IMR-90 (cell line): ENCODE measurements around the gene OR5AP2. TPM values are rescaled to one million over a fixed set of nuclear protein-coding genes. Genes with fewer than 3 reads are reported as not detected.
A peak's percentile ranks its signal among the peaks of the same experiment; 100 is the strongest.
"Not testable (repeated sequence)": the region's sequence is repeated elsewhere in the genome, so short reads cannot be mapped to it uniquely, and the experiment has no call there.

Experiments used
- ATAC-seq: fragments of 200-7000 bp; cut with Tn5 transposase; 2 replicates; pipeline ENCODE4 v1.9.1; 2020; ENCODE audit warnings: low read depth, mild to moderate bottlenecking, moderate library complexity
- BruUV-seq: library from RNA; stranded (reverse); fragments of 400-500 nt; replicated peaks from 2 replicates; lab custom pipeline; 2021; lab: Mats Ljungman, UMichigan
- CTCF ChIA-PET: fragments of 300-600 bp; formaldehyde crosslinking; extraction: SDS; loops from one replicate; lab custom pipeline; 2021; ENCODE audit warnings: antibody characterized with exemption; lab: Yijun Ruan, JAX
- POLR2A ChIA-PET: fragments of 300-600 bp; sonication (Branson Sonifier 250); formaldehyde crosslinking; loops from one replicate; lab custom pipeline; 2022; ENCODE audit warnings: antibody characterized with exemption; ENCODE audit not compliant: unreplicated experiment; lab: Charles Lee
- DNase-seq: peaks from one replicate; pipeline ENCODE4 v3.0.0; 2013
- H2AFZ ChIP-seq: replicated peaks from 2 replicates; pipeline ENCODE3; 2013; ENCODE audit warnings: low read length, mild to moderate bottlenecking; ENCODE audit not compliant: poor library complexity
- H2AK5ac ChIP-seq: 2 replicates; pipeline ENCODE4 v1.6.1; 2013; ENCODE audit warnings: low read depth, low read length, inconsistent platforms
- H2AK9ac ChIP-seq: replicated peaks from 2 replicates; pipeline ENCODE3; 2013; ENCODE audit warnings: mild to moderate bottlenecking, low read depth, low read length, moderate library complexity; ENCODE audit not compliant: poor library complexity
- H2BK120ac ChIP-seq: 2 replicates; pipeline ENCODE4 v1.6.1; 2013; ENCODE audit warnings: low read depth, low read length, inconsistent platforms
- H2BK15ac ChIP-seq: 3 replicates; pipeline ENCODE4 v1.6.1; 2013; ENCODE audit warnings: low read depth, low read length, inconsistent platforms
- H2BK20ac ChIP-seq: 2 replicates; pipeline ENCODE4 v1.6.1; 2013; ENCODE audit warnings: low read depth, mild to moderate bottlenecking, inconsistent platforms, low read length, moderate library complexity
- H2BK5ac ChIP-seq: 2 replicates; pipeline ENCODE4 v1.6.1; 2013; ENCODE audit warnings: mild to moderate bottlenecking, low read depth, low read length, inconsistent platforms; ENCODE audit not compliant: poor library complexity, severe bottlenecking
- H3K14ac ChIP-seq: replicated peaks from 2 replicates; pipeline ENCODE4 v1.6.1; 2013; ENCODE audit warnings: low read depth, low read length, inconsistent platforms
- H3K18ac ChIP-seq: 2 replicates; pipeline ENCODE4 v1.6.1; 2013; ENCODE audit warnings: low read depth, low read length, control low read depth
- H3K23ac ChIP-seq: 2 replicates; pipeline ENCODE4 v1.6.1; 2013; ENCODE audit warnings: low read depth, low read length, inconsistent platforms
- H3K27ac ChIP-seq: 2 replicates; pipeline ENCODE4 v1.5.1; 2013; ENCODE audit warnings: mild to moderate bottlenecking, control low read depth, low read length; ENCODE audit not compliant: insufficient read depth
- H3K27me3 ChIP-seq: 2 replicates; pipeline ENCODE4 v1.6.1; 2013; ENCODE audit warnings: low read length; ENCODE audit not compliant: control insufficient read depth, insufficient read depth
- H3K36me3 ChIP-seq: 2 replicates; pipeline ENCODE4 v1.6.1; 2013; ENCODE audit warnings: low read length, mixed read lengths; ENCODE audit not compliant: control insufficient read depth, insufficient read depth
- H3K4ac ChIP-seq: 2 replicates; pipeline ENCODE4 v1.6.1; 2013; ENCODE audit warnings: low read depth, low read length, inconsistent platforms
- H3K4me1 ChIP-seq: 2 replicates; pipeline ENCODE4 v1.6.1; 2013; ENCODE audit warnings: low read length, mixed read lengths; ENCODE audit not compliant: control insufficient read depth, insufficient read depth
- H3K4me2 ChIP-seq: 2 replicates; pipeline ENCODE4 v1.6.1; 2013; ENCODE audit warnings: low read depth, mild to moderate bottlenecking, control low read depth, low read length, moderate library complexity
- H3K4me3 ChIP-seq: 2 replicates; pipeline ENCODE4 v1.5.1; 2013; ENCODE audit warnings: low read depth, mild to moderate bottlenecking, control low read depth, low read length, moderate library complexity; ENCODE audit not compliant: insufficient read depth
- H3K56ac ChIP-seq: 2 replicates; pipeline ENCODE4 v1.6.1; 2013; ENCODE audit warnings: low read length, inconsistent platforms; ENCODE audit not compliant: insufficient read depth; ENCODE audit errors: extremely low read depth
- H3K79me1 ChIP-seq, 2 experiments: 2 replicates each; pipeline ENCODE4 v1.6.1; 2013; ENCODE audit warnings: low read length in 2 of 2, inconsistent platforms in 1 of 2, low read depth in 1 of 2
- H3K9ac ChIP-seq: 2 replicates; pipeline ENCODE4 v1.6.1; 2013; ENCODE audit warnings: low read depth, low read length, control low read depth
- H3K9me1 ChIP-seq: 2 replicates; pipeline ENCODE4 v1.6.1; 2013; ENCODE audit warnings: low read length, inconsistent platforms; ENCODE audit not compliant: insufficient read depth
- H3K9me3 ChIP-seq: 2 replicates; pipeline ENCODE4 v1.6.1; 2013; ENCODE audit warnings: low read length; ENCODE audit not compliant: control insufficient read depth, insufficient read depth
- H4K20me1 ChIP-seq: 2 replicates; pipeline ENCODE4 v1.6.1; 2013; ENCODE audit warnings: low read length, inconsistent platforms; ENCODE audit not compliant: insufficient read depth
- H4K5ac ChIP-seq: 2 replicates; pipeline ENCODE4 v1.6.1; 2013; ENCODE audit warnings: mild to moderate bottlenecking, low read depth, low read length, control low read depth
- H4K8ac ChIP-seq, 2 experiments: 2 replicates each; pipeline ENCODE4 v1.6.1; 2013; ENCODE audit warnings: low read depth in 2 of 2, low read length in 2 of 2, control low read depth in 1 of 2, inconsistent platforms in 1 of 2
- H4K91ac ChIP-seq: 2 replicates; pipeline ENCODE4 v1.6.1; 2013; ENCODE audit warnings: low read depth, low read length, inconsistent platforms; ENCODE audit not compliant: insufficient read depth
- BHLHE40 ChIP-seq: fragments of 150-350 bp; IDR thresholded peaks from 2 replicates; pipeline ENCODE4 v1.6.1; 2016; ENCODE audit warnings: mild to moderate bottlenecking, low read depth, low read length
- FOS ChIP-seq: fragments of 150-350 bp; IDR thresholded peaks from 2 replicates; pipeline ENCODE4 v1.6.1; 2016; ENCODE audit warnings: low read depth, low read length
- NFE2L2 ChIP-seq: fragments of 150-350 bp; IDR thresholded peaks from 2 replicates; pipeline ENCODE4 v1.6.1; 2016; ENCODE audit warnings: low read depth, mild to moderate bottlenecking, low read length
- WGBS, 2 experiments: methylation state at CpG; one replicate each; pipeline versions ENCODE4 v1.1.5 to v1.1.7; 2013; ENCODE audit warnings: missing lambda C conversion rate in 2 of 2; ENCODE audit not compliant: insufficient read length in 1 of 2; ENCODE audit errors: extremely low coverage in 2 of 2; 5-methylcytosine and 5-hydroxymethylcytosine counted together
- dilution Hi-C: fragments of 300-500 bp; cut with HindIII; formaldehyde crosslinking; loops from one replicate; pipeline ENCODE4 v1.14.3; 2018; ENCODE audit warnings: low sequenced_read_pairs; ENCODE audit not compliant: unreplicated experiment
- in situ Hi-C: fragments of 300-500 bp; cut with MboI; formaldehyde crosslinking; loops from 3 replicates; pipeline ENCODE4 v1.14.3; 2019; ENCODE audit warnings: low sequenced_read_pairs, inconsistent platforms, mixed read lengths
- intact Hi-C: fragments of 100-400 bp; cut with micrococcal nuclease; formaldehyde crosslinking; loops from 2 replicates; pipeline ENCODE4 v1.10.0; 2022
- polyA plus RNA-seq, 3 experiments: library from polyadenylated mRNA; depleted of rRNA; stranded (reverse); fragments of >200 nt; gene quantifications; 2 replicates each; pipeline ENCODE4 v1.2.3, GENCODE V29; 2012; ENCODE audit warnings: low replicate concordance in 1 of 3
- total RNA-seq: library from RNA; depleted of rRNA; stranded (reverse); fragments of >200 nt; gene quantifications from 2 replicates; pipeline ENCODE4 v1.2.3, GENCODE V29; 2012

OR5AP2 gene
- total and polyA plus RNA-seq, 2 of the 4 experiments (the other 2 are of a cell fraction), result not detected

DNA sequence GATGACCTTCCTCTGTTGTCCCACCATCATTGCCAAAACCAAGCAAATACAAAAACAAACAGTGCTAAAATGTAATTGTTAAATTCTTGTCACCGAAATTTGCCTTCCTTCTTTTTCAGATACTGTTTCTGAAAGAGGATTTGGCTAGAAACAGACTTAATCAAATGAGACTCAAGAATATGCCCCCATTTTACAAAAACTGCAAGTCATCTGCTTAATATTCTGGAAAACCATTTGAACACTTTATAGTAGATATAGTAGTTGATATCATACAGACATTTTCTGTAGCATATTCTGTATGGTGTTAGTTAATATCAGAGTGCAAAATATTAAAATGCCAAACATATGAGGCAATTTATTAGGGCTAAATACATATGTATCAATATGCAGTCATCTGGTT is 31.1 kb downstream of the OR5AP2 start:
- Histone ChIP-seq H2BK15ac (no peak overlapping the region), H3K27me3 (no peaks in the 10 kb centered on the region), H3K9ac (no peak overlapping the region), H2BK5ac (no peak overlapping the region), H3K18ac (no peak overlapping the region), H4K91ac (no peak overlapping the region), H3K23ac (no peak overlapping the region), H2AK9ac (no peak overlapping the region), H2BK20ac (no peak overlapping the region), H4K8ac (no peak overlapping the region), H3K4me3 (no peak overlapping the region), H3K79me1 (no peaks in the 10 kb centered on the region), H4K5ac (no peak overlapping the region), H3K9me1 (no peaks in the 10 kb centered on the region), H2AFZ (no peak overlapping the region), H3K27ac (no peak overlapping the region), H2BK120ac (no peak overlapping the region), H3K4ac (no peak overlapping the region), H4K20me1 (no peaks in the 10 kb centered on the region), H3K4me2 (no peak overlapping the region), H2AK5ac (no peak overlapping the region), H3K9me3 (peaks cover 3% of the 10 kb centered on the region; the same call in 1 of the 2 replicates), H3K36me3 (no peaks in the 10 kb centered on the region), H3K56ac (no peak overlapping the region), H3K4me1 (no peaks in the 10 kb centered on the region), H3K14ac (no peak overlapping the region)
- no CpG with 5 or more reads among the region's 1 CpG for WGBS, 2 experiments
- ATAC-seq, result no peak
- intact Hi-C loops, result no loop called here
- TF ChIP-seq FOS (no peak), NFE2L2 (peak; percentile 21; the same call in 1 of the 2 replicates), BHLHE40 (no peak)
- CTCF ChIA-PET, result no interaction called here
- dilution Hi-C loops, result no loop called here
- POLR2A ChIA-PET, result no interaction called here
- BruUV-seq, result no TSS peak
- in situ Hi-C loops, result no loop called here
- no peak for DNase-seq

DNA sequence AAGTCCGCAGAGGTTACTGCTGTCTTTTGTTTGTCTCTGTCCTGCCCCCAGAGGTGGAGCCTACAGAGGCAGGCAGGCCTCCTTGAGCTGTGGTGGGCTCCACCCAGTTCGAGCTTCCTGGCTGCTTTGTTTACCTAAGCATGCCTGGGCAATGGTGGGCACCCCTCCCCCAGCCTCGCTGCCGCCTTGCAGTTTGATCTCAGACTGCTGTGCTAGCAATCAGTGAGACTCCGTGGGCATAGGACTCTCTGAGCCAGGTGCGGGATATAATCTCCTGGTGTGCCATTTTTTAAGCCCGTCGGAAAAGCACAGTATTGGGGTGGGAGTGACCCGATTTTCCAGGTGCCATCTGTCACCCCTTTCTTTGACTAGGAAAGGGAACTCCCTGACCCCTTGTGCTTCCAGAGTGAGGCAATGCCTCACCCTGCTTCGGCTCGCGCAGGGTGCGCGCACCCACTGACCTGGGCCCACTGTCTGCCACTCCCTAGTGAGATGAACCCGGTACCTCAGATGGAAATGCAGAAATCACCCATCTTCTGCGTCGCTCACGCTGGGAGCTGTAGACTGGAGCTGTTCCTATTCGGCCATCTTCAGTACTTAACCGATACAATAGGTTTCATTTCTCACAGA is 50.0 kb downstream of the OR5AP2 start:
- H3K27me3 ChIP-seq, H3K56ac ChIP-seq, H3K9ac ChIP-seq, H4K91ac ChIP-seq, H3K14ac ChIP-seq, H3K9me3 ChIP-seq, H2BK15ac ChIP-seq, H2BK120ac ChIP-seq, in situ Hi-C loops, POLR2A ChIA-PET, H3K9me1 ChIP-seq, H4K8ac ChIP-seq, CTCF ChIA-PET, ATAC-seq, H2BK20ac ChIP-seq, H2AK5ac ChIP-seq, H3K4me2 ChIP-seq, intact Hi-C loops, H2BK5ac ChIP-seq, BruUV-seq, H3K4ac ChIP-seq, H4K5ac ChIP-seq, H3K4me3 ChIP-seq, H3K4me1 ChIP-seq, H3K23ac ChIP-seq, DNase-seq, H3K27ac ChIP-seq, H2AK9ac ChIP-seq, H3K36me3 ChIP-seq, H3K18ac ChIP-seq, H4K20me1 ChIP-seq, dilution Hi-C loops, H2AFZ ChIP-seq, H3K79me1 ChIP-seq: not testable (repeated sequence)
- 100% methylated on average over 5 of the region's 20 CpGs; no CpG with 5 or more reads in 1 of the 2 experiments for WGBS, 2 experiments
